Right lobe of liver (tissue), 4 donors: Measurements from ENCODE around the gene HS6ST3.

Experiments used
- POLR2A ChIP-seq: fragments of 450-650 bp; IDR thresholded peaks from one replicate; pipeline ENCODE4 v1.6.1; 2017; ENCODE audit warnings: antibody characterized with exemption, mild to moderate bottlenecking
- TF ChIP-seq, protein P1 (sequence below), 4 donors: fragments of 200-600 bp in 3 of 4; fragments of 450-650 bp in 1 of 4; IDR thresholded peaks; one replicate each; pipeline versions ENCODE4 v1.5.1 to v1.8.0; 2016 to 2022; ENCODE audit warnings: antibody characterized with exemption in 4 of 4, mild to moderate bottlenecking in 2 of 4
- donor health status: DM: no; HTN: no; CAD: no.
- donor health status: DM: no; HTN: no; CAD: no.
- donor health status: DM: no; HTN: yes; CAD: no.

DNA sequence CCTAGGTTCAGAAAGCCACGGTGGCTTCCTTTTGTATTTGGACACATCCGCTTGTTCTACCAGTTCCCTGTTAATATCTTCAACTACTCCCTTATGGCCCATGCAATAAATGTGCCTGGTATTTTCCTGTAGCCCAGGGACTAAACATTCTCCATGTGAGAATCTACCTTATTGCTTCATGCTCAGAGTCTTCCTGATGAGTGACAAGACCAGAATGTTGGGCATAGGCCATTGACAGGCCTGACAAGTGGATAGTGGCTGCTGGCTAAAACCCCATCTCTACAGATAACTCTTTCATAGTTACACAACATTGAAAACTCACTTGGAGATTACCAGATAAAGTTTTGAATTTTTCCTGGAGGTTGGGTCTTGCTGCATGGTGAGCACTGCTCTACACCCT, 449.9 kb downstream of the HS6ST3 start:
- TF ChIP-seq POLR2A: no peak
- TF ChIP-seq, protein P1, sequence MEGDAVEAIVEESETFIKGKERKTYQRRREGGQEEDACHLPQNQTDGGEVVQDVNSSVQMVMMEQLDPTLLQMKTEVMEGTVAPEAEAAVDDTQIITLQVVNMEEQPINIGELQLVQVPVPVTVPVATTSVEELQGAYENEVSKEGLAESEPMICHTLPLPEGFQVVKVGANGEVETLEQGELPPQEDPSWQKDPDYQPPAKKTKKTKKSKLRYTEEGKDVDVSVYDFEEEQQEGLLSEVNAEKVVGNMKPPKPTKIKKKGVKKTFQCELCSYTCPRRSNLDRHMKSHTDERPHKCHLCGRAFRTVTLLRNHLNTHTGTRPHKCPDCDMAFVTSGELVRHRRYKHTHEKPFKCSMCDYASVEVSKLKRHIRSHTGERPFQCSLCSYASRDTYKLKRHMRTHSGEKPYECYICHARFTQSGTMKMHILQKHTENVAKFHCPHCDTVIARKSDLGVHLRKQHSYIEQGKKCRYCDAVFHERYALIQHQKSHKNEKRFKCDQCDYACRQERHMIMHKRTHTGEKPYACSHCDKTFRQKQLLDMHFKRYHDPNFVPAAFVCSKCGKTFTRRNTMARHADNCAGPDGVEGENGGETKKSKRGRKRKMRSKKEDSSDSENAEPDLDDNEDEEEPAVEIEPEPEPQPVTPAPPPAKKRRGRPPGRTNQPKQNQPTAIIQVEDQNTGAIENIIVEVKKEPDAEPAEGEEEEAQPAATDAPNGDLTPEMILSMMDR (IDR thresholded peaks at IDR 0.05): no peak
